NCI-H2107 treated with DMSO at 0.1 percent for 48 hours (cell line): Measurements from ENCODE around the gene NXPH3.
"Not testable (repeated sequence)": the region's sequence is repeated elsewhere in the genome, so short reads cannot be mapped to it uniquely, and the experiment has no call there.

ENCODE experiments used
- DNase-seq: peaks from one replicate; lab custom pipeline; 2025; ENCODE audit not compliant: unreplicated experiment; lab: John Stamatoyannopoulos, UW

Gene NXPH3

DNA sequence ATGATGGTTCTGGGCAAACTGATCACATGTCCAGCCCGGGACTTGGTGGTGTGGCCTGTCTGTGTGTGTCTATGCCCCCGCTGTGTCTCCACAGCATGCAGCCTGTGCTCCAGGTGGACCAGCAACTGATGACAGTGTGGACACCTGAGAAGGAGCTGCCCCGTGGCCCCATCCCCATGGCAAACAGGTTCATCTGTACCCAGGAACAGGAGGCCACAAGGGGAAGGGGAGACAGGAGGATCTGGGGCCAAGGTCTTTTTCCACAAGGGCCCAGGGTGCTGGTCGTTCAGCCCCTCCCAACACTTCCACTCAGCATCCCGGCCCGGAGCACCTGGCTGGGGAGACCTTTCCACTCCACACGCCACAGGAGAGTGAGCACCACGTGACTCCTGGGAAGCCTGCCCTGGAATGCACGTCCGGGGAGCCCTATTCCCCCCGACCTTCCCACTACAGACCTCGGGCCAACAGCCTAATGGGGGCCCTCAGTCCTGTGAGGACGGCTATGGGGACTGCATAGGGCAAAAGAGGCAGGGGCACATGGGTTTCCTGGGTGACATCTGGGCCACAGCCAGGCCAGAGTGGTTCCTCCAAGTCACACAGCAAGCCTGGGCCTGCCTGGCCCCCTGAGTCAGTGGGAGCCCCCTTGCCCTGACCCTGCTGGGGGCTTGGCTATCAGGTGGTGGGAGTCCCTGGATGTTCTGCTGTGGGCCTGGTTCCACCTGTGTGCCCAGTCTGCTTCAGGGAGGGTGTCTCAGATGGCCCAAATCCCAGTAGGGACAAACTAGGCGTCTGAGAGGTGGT lies 20.8 kb upstream of the NXPH3 start:
- DNase-seq: no peak

- no peak for DNase-seq
Observed at GRCh38 chr17:49555495-49556222, 20.0 kb upstream of the NXPH3 start.

DNA sequence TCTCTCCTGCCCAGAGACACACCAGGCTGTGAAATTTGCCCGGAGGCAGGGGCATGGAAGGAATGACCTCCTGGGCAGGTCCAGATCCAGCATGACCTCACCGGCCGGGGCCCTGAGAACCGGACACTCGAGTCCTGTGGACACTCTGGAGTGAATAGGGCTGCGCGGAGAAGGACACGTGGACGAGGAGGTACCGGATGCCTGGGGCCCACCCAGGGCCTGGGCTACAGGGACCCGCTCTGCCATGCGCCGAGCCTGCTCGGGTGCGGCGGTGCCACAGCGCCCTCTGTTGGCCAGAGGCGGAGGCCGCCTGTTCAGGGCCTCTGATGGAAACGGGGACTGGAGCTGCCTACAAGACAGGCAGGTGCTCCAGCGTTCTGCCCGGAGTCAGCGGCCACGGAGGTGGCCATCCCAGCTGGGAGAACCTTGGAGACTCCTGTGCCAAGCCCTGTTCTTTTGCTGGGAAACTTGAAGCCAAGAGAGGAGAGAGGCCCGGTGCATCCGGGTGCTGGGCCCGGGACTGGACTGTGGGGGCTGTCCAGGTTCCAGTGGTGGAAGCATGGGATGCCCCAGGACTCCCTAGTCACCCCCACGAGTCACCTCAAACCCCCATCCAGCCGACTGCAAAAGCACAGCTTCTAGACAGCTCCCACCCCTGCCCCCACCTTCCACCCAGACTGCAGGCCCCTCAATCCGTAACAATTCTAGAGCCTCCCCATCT lies 19.3 kb upstream of the NXPH3 start:
- DNase-seq: peak; percentile 15

- DNase-seq: peak; percentile 42
Observed at GRCh38 chr17:49557312-49558024, 18.2 kb upstream of the NXPH3 start.

DNA sequence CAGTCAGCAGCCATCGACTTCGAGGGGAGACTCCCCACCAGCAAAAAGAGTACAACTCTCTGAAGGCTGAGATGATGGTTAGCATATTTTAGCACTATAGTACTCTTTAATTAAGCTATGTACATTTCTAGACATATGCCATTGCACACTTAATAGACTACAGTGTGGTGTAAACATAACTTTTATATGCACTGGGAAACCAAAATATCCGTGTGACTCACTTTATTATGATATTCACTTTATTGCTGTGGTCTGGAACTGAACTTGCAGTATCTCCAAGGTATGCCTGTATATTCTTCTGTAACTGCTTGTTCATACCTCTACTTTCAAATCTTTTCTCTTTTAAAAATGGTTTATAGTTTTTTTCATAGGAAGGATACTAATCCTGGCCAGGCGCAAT lies 11.0 kb upstream of the NXPH3 start:
- DNase-seq: no peak

GRCh38 chr17:49565948-49566491 lies 9.7 kb upstream of the NXPH3 start:
- DNase-seq: peak; percentile 95

- no peak for DNase-seq
Observed at GRCh38 chr17:49566668-49567071, 9.0 kb upstream of the NXPH3 start.

DNA sequence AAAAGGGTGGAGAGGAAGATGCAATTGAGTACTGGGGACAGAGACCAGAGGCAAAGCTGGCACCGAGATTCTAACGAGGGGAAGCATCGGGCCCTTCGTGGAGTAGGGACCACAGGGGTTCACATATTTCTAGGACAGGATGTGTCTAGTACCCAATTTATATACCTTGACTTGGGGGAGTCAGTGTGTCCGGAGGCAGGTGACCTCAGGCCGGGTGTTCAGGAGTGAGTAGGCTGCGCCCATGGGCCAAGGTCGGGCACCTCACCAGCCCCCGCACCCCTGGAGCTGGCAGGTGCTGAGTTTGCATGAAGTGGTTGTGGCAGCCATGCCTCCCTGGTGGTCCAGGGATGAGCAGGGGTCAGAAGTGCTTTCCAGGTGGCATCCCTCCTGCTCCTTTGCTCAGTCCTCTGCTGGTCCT lies 8.6 kb upstream of the NXPH3 start:
- DNase-seq: no peak

DNA sequence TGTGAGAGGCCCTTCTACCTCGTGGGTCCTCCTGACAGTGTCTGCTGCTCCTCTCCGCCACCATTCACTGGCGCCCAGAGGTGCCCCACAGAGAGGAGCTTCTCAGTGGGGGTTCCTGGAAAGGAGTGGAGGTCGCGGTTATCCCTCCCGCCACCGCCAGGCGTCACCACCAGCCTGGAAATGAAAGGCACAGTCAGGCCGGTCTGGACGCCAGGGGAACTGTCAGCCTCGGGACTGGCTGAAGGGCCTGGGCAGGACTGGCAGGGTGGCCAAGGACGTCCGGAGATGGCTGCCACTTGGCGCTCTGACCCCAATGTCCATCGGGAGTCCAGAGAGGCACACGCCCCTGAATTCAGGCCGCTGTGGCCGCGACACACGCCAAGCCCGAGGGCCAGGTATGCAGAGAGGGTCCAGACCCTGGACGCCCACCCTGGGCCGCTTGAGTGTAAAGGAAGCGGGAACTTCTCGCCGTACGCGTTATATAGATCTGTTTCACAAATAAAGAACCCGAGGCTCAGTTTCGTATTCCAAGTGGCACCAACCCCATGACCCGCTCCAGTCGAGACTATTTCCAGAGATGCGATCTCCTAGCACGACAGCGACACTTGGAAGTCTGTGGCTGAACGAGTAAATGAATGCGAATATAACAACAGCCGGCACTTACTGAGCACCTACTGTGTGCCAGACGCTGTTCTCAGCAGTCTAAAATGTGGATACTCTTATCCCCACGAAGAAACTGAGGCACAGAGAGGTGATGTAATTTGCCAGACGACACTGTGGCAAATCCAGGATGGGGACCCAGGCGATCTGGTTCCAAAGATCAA lies 7.6 kb upstream of the NXPH3 start:
- peak; percentile 28 for DNase-seq

DNA sequence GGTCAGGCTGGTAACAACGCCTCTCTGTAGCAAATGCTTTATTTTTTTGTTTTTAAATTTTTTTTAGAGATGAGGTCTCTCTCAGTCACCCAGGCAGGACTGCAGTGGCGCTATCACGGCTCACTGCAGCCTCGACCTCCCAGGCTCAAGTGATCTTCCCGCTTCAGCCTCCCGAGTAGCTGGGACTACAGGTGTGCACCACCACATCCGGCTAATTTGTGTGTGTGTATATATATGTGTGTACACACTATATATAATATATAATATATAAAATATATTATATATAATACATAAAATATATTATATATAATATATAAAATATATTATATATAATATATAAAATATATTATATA lies 7.0 kb upstream of the NXPH3 start:
- not testable (repeated sequence) for DNase-seq

DNA sequence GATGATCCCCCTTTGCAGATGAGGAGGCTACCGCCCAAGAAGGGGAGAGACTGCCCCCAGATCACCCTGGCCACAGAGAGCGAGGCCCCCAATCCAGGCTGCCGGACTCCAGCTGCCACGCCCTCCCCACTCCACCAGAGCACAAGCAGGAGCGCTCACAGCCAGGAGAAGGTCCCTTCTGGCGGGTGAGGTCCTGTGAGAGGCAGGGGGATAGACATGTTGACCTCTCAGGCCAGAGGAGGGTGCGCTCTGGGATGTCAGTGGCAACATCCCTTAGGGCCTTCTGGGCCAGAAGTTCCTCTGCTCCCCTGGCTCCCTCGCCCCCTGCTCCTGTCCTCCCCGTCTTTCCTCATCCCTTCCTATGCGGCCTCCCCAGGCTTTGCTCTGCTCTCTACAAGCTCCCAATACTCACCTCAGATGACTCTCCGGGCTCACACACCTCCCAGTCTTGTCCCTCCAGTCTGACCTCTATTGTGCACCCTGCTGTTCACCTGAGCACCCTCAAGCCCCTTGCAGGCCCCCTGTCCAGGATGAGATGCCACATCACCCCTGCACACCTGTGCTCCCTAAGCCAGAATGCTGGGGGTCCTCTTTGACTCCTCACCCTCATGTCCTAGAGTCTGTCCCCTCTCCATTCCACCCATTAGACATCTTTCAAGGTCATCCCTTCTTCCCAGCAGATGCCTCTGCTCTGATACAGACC lies 5.0 kb upstream of the NXPH3 start:
- no peak for DNase-seq

GRCh38 chr17:49571283-49571682 lies 4.4 kb upstream of the NXPH3 start:
- no peak for DNase-seq

GRCh38 chr17:49571764-49572163 lies 3.9 kb upstream of the NXPH3 start:
- DNase-seq: no peak

GRCh38 chr17:49572226-49572625 lies 3.4 kb upstream of the NXPH3 start:
- DNase-seq: no peak

DNA sequence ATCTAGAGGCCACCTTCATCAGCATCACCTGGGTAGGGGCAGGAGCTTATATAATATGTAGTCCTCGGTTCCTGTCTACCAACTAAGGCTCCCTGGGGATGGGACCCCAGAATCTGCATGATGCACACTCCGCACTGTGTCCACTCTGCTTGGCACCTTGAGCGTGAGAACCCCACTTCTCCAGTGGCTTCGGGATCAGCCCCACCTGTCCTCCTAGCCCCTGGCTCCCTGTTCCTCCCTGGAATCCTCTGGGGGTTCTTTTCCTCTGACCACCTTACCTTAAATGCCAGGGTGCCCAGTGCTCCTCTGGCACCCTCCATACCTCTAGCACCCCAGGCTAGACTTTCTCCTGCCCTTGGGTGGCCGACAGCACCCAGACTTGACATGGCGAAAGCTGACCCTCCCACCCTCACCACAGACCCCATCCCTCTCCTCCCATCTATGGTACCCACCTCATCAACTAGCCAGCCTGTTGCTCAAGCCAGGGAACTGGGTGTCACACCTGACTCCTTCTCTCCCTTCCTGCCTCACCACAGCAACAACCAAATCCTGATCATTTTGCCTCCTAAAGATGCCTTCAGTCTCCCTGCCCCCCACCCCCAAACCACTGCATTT lies 2.8 kb upstream of the NXPH3 start:
- no peak for DNase-seq

DNA sequence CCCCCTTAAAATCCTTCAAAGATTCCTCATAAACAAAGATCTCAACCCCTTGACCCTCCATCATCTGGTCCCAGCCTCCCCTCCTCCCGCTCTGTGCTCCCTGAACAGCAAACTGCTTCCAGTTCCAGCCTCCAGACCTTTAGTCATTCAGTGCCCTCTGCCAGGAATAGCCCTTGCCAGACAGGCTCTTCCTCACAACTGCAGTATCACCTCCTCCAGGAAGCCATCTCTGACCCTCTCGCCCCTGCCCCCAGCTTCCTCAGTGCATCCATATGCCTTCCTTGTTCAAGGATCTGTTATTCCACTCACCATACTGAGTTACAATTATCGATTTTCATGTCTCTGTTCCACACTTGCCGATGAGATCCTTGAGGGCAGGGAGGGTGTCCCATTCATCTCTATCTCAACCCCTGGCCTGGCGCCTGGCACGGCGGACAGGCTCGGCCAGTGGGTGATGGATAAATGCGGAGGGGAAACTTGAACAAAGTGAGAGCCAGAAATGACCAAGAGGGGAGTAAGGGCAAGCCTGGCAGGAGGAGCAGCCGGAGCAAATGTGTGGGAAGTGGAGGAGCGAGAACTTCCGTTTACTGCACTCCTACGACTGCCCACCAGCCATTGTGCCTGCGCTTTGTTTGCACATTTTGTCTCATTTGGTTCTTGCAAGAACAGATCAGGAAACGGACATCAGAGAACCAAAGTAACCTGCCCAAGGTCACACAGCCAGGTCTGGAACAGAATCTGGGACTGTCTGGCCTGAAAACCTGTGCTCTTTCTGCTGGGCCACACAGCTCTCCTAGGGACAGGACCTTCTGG lies 2.0 kb upstream of the NXPH3 start:
- DNase-seq: no peak

- DNase-seq: no peak
Observed at GRCh38 chr17:49574323-49574781, 1.3 kb upstream of the NXPH3 start.
